ENCODE measurements around the gene KCNT2.

KCNT2 gene

GRCh38 chr1:196401891-196402290, 206.3 kb downstream of the KCNT2 start:
- in situ Hi-C loops (cut with MboI; ENCODE audit: low sequenced_read_pairs) = no loop called here

GRCh38 chr1:196401452-196401833, 206.8 kb downstream of the KCNT2 start:
- in situ Hi-C loops (cut with MboI; ENCODE audit: low sequenced_read_pairs) = no loop called here

- in situ Hi-C loops (cut with MboI; ENCODE audit: low sequenced_read_pairs) = no loop called here
These were observed 207.5 kb downstream of the KCNT2 start for GRCh38 chr1:196400478-196401451.

GRCh38 chr1:196399713-196400112, 208.5 kb downstream of the KCNT2 start:
- in situ Hi-C loops (cut with MboI; ENCODE audit: low sequenced_read_pairs) = no loop called here

- in situ Hi-C loops (cut with MboI; ENCODE audit: low sequenced_read_pairs) = no loop called here
These were observed 214.5 kb downstream of the KCNT2 start for GRCh38 chr1:196393742-196394141.

GRCh38 chr1:196393282-196393681, 215.0 kb downstream of the KCNT2 start:
- in situ Hi-C loops (cut with MboI; ENCODE audit: low sequenced_read_pairs) = no loop called here

GRCh38 chr1:196387766-196388165, 220.5 kb downstream of the KCNT2 start:
- in situ Hi-C loops (cut with MboI; ENCODE audit: low sequenced_read_pairs) = no loop called here

- in situ Hi-C loops (cut with MboI; ENCODE audit: low sequenced_read_pairs) = no loop called here
These were observed 223.1 kb downstream of the KCNT2 start for GRCh38 chr1:196385109-196385508.

- in situ Hi-C loops (cut with MboI; ENCODE audit: low sequenced_read_pairs) = no loop called here
These were observed 225.9 kb downstream of the KCNT2 start for GRCh38 chr1:196382383-196382782.

GRCh38 chr1:196381544-196381943, 226.7 kb downstream of the KCNT2 start:
- in situ Hi-C loops (cut with MboI; ENCODE audit: low sequenced_read_pairs) = no loop called here

GRCh38 chr1:196380316-196380715, 227.9 kb downstream of the KCNT2 start:
- in situ Hi-C loops (cut with MboI; ENCODE audit: low sequenced_read_pairs) = no loop called here

- in situ Hi-C loops (cut with MboI; ENCODE audit: low sequenced_read_pairs) = no loop called here
These were observed 230.4 kb downstream of the KCNT2 start for GRCh38 chr1:196377811-196378210.

GRCh38 chr1:196376630-196377328, 231.5 kb downstream of the KCNT2 start:
- in situ Hi-C loops (cut with MboI; ENCODE audit: low sequenced_read_pairs) = no loop called here

- in situ Hi-C loops (cut with MboI; ENCODE audit: low sequenced_read_pairs) = no loop called here
These were observed 234.4 kb downstream of the KCNT2 start for GRCh38 chr1:196373798-196374197.

- in situ Hi-C loops (cut with MboI; ENCODE audit: low sequenced_read_pairs) = no loop called here
These were observed 235.2 kb downstream of the KCNT2 start for GRCh38 chr1:196372896-196373536.

GRCh38 chr1:196367838-196368237, 240.4 kb downstream of the KCNT2 start:
- in situ Hi-C loops (cut with MboI; ENCODE audit: low sequenced_read_pairs) = no loop called here

GRCh38 chr1:196366817-196367495, 241.3 kb downstream of the KCNT2 start:
- in situ Hi-C loops (cut with MboI; ENCODE audit: low sequenced_read_pairs) = no loop called here

GRCh38 chr1:196361112-196361714, 247.0 kb downstream of the KCNT2 start:
- in situ Hi-C loops (cut with MboI; ENCODE audit: low sequenced_read_pairs) = no loop called here

GRCh38 chr1:196357913-196358312, 250.3 kb downstream of the KCNT2 start:
- in situ Hi-C loops (cut with MboI; ENCODE audit: low sequenced_read_pairs) = no loop called here

GRCh38 chr1:196355206-196355786, 252.9 kb downstream of the KCNT2 start:
- in situ Hi-C loops (cut with MboI; ENCODE audit: low sequenced_read_pairs) = no loop called here

Measured in HL-60/S4 treated with phorbol 12-myristate 13-acetate at 8.2 ng/mL for 4 days and 3 days (cell line).